K562 (cell line): ENCODE data around the gene LDLR. TPM values are rescaled to one million over a fixed set of nuclear protein-coding genes. Genes with fewer than 3 reads are reported as not detected.

Experiments used
- BHLHE40 ChIP-seq: IDR thresholded peaks from 2 replicates; pipeline ENCODE4 v1.6.1; 2011; ENCODE audit warnings: low read length, improper control_type of control experiment
- CAMTA2 ChIP-seq: fragments of 250-450 bp; sonication (Bioruptor Pico); conservative IDR thresholded peaks from 2 replicates; pipeline ENCODE4 v1.5.1; 2022
- CBX2 ChIP-seq: fragments of 200-600 bp; sonication (generic); IDR thresholded peaks from one replicate; pipeline ENCODE4 v1.6.1; 2012; ENCODE audit warnings: mild to moderate bottlenecking, low read length, inconsistent platforms; ENCODE audit not compliant: insufficient read depth, poor library complexity, severe bottlenecking
- ELF4 ChIP-seq: fragments of 450-650 bp; formaldehyde crosslinking; IDR thresholded peaks from 2 replicates; pipeline ENCODE4 v1.4.0; 2022; ENCODE audit warnings: missing genetic modification characterization
- GABPB1 ChIP-seq: sonication (generic); formaldehyde crosslinking; IDR thresholded peaks from 2 replicates; pipeline ENCODE4 v1.8.0; 2022; ENCODE audit warnings: mild to moderate bottlenecking, missing genetic modification reagents
- MGA ChIP-seq: fragments of 450-650 bp; IDR thresholded peaks from 2 replicates; pipeline ENCODE4 v1.6.1; 2016; ENCODE audit warnings: mild to moderate bottlenecking, moderate library complexity
- MXD1 ChIP-seq: fragments of 250-450 bp; sonication (Bioruptor Pico); IDR thresholded peaks from 2 replicates; pipeline ENCODE4 v1.8.0; 2021; ENCODE audit warnings: borderline replicate concordance, mild to moderate bottlenecking, moderate library complexity; ENCODE audit not compliant: poor library complexity, severe bottlenecking
- MXI1 ChIP-seq: IDR thresholded peaks from 2 replicates; pipeline ENCODE4 v1.6.1; 2011; ENCODE audit warnings: low read depth, mild to moderate bottlenecking, improper control_type of control experiment, low read length
- NUFIP1 ChIP-seq: fragments of 450-650 bp; IDR thresholded peaks from 2 replicates; pipeline ENCODE4 v1.6.1; 2018; ENCODE audit not compliant: partially characterized antibody
- RBFOX2 ChIP-seq: fragments of 200-400 bp; formaldehyde crosslinking; IDR thresholded peaks from 2 replicates; pipeline ENCODE4 v1.6.1; 2017; ENCODE audit warnings: low read depth, mild to moderate bottlenecking, low read length, moderate library complexity
- RNF2 ChIP-seq: sonication (generic); IDR thresholded peaks from 2 replicates; pipeline ENCODE4 v1.6.1; 2016
- SP1 ChIP-seq: sonication (generic); formaldehyde crosslinking; IDR thresholded peaks from 2 replicates; pipeline ENCODE4 v1.8.1; 2022; ENCODE audit warnings: mild to moderate bottlenecking, missing genetic modification reagents
- SRSF1 ChIP-seq: fragments of 200-400 bp; formaldehyde crosslinking; IDR thresholded peaks from 2 replicates; pipeline ENCODE4 v1.6.1; 2017; ENCODE audit warnings: mild to moderate bottlenecking, low read depth, low read length, moderate library complexity
- ZNF174 ChIP-seq: fragments of 250-450 bp; sonication (Bioruptor Pico); IDR thresholded peaks from 2 replicates; pipeline ENCODE4 v1.4.0; 2020; ENCODE audit warnings: mild to moderate bottlenecking
- ZNF217 ChIP-seq: sonication (generic); formaldehyde crosslinking; IDR thresholded peaks from 2 replicates; pipeline ENCODE4 v1.8.0; 2022; ENCODE audit warnings: mild to moderate bottlenecking, missing genetic modification reagents
- ZNF764 ChIP-seq: fragments of 250-450 bp; sonication (Bioruptor Pico); IDR thresholded peaks from 2 replicates; pipeline ENCODE4 v1.4.0; 2020; ENCODE audit warnings: low read depth, mild to moderate bottlenecking, moderate library complexity
- polyA plus RNA-seq, 8 experiments: library from polyadenylated mRNA; depleted of rRNA in 4 of 8; stranded (reverse) in 5 of 8; unstranded in 3 of 8; fragments of >200 nt; fragmentation: Nextera tagmentation in 2 of 8; fragmentation: Illumina TruSeq in 1 of 8; extraction: Ambion mirVana in 2 of 8; extraction: Trizol in 1 of 8; gene quantifications; 2 replicates each; pipeline versions ENCODE4 v1.2.1 to v1.2.3, GENCODE V29; 2011 to 2014; ENCODE audit warnings: inconsistent platforms in 1 of 8, missing spikeins in 1 of 8
- total RNA-seq, 7 experiments: library from RNA; depleted of rRNA in 6 of 7; stranded (reverse); fragments of >200 nt in 6 of 7; fragmentation: Illumina TruSeq in 2 of 7; extraction: Trizol in 2 of 7; gene quantifications; 2 replicates each; pipeline versions ENCODE4 v1.2.1 to v1.2.3, GENCODE V29; 2011 to 2021; ENCODE audit warnings: low replicate concordance in 1 of 7
- TF ChIP-seq, protein P1 (sequence below): fragments of 450-650 bp; IDR thresholded peaks from 2 replicates; pipeline ENCODE4 v1.6.1; 2017; ENCODE audit warnings: mild to moderate bottlenecking, moderate library complexity

LDLR gene
- total and polyA plus RNA-seq, 9 of the 15 experiments (the other 6 are each of a cell fraction or from before 2014, with no cell fraction given) = 19.9 to 114 (median 56.3) TPM

GRCh38 chr19:11111117-11111770, 22.0 kb downstream of the LDLR start (continued):
- TF ChIP-seq MGA (no peak), CAMTA2 (no peak), BHLHE40 (no peak), ZNF764 (no peak), MXI1 (no peak), RBFOX2 (peak; percentile 65), ZNF174 (CRISPR knock-in tag) (no peak), GABPB1 (CRISPR knock-in tag) (no peak), CBX2 (no peak), ZNF217 (CRISPR knock-in tag) (no peak), MXD1 (CRISPR knock-in tag) (no peak), RNF2 (no peak), SP1 (CRISPR knock-in tag) (no peak), ELF4 (CRISPR knock-in tag) (no peak), NUFIP1 (no peak), SRSF1 (no peak)
- TF ChIP-seq, protein P1, sequence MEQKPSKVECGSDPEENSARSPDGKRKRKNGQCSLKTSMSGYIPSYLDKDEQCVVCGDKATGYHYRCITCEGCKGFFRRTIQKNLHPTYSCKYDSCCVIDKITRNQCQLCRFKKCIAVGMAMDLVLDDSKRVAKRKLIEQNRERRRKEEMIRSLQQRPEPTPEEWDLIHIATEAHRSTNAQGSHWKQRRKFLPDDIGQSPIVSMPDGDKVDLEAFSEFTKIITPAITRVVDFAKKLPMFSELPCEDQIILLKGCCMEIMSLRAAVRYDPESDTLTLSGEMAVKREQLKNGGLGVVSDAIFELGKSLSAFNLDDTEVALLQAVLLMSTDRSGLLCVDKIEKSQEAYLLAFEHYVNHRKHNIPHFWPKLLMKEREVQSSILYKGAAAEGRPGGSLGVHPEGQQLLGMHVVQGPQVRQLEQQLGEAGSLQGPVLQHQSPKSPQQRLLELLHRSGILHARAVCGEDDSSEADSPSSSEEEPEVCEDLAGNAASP = no peak
